NCI-H1694 (cell line): ENCODE results near the gene CORO2B.

ENCODE experiments used
- DNase-seq: peaks from one replicate; lab custom pipeline; 2025; lab: John Stamatoyannopoulos, UW

CORO2B gene

GRCh38 chr15:68699881-68700454 lies 121.2 kb downstream of the CORO2B start:
- no peak for DNase-seq

- DNase-seq, result peak; percentile 83
These were observed 121.8 kb downstream of the CORO2B start for GRCh38 chr15:68700455-68701123.

GRCh38 chr15:68701886-68702285 lies 123.1 kb downstream of the CORO2B start:
- DNase-seq, result no peak

GRCh38 chr15:68704496-68705021 lies 125.8 kb downstream of the CORO2B start:
- no peak for DNase-seq

GRCh38 chr15:68706256-68706655 lies 127.5 kb downstream of the CORO2B start:
- no peak for DNase-seq

GRCh38 chr15:68706931-68707330 lies 128.1 kb downstream of the CORO2B start:
- no peak for DNase-seq

GRCh38 chr15:68707386-68707785 lies 128.6 kb downstream of the CORO2B start:
- DNase-seq, result no peak

GRCh38 chr15:68709876-68710275 lies 131.1 kb downstream of the CORO2B start:
- DNase-seq, result no peak

- no peak for DNase-seq
These were observed 131.7 kb downstream of the CORO2B start for GRCh38 chr15:68710536-68710935.

- DNase-seq, result no peak
These were observed 132.6 kb downstream of the CORO2B start for GRCh38 chr15:68711406-68711805.

- DNase-seq, result no peak
These were observed 134.1 kb downstream of the CORO2B start for GRCh38 chr15:68712886-68713285.

GRCh38 chr15:68713874-68714273 lies 135.1 kb downstream of the CORO2B start:
- no peak for DNase-seq

GRCh38 chr15:68715111-68715510 lies 136.3 kb downstream of the CORO2B start:
- DNase-seq, result no peak

- no peak for DNase-seq
These were observed 139.2 kb downstream of the CORO2B start for GRCh38 chr15:68717951-68718350.

- no peak for DNase-seq
These were observed 139.7 kb downstream of the CORO2B start for GRCh38 chr15:68718468-68718867.

- DNase-seq, result no peak
These were observed 140.3 kb downstream of the CORO2B start for GRCh38 chr15:68719051-68719450.

- no peak for DNase-seq
These were observed 140.9 kb downstream of the CORO2B start for GRCh38 chr15:68719672-68720071.

- DNase-seq, result no peak
These were observed 143.1 kb downstream of the CORO2B start for GRCh38 chr15:68721886-68722285.

- DNase-seq, result no peak
These were observed 146.9 kb downstream of the CORO2B start for GRCh38 chr15:68725736-68726135.

- no peak for DNase-seq
These were observed 147.5 kb downstream of the CORO2B start for GRCh38 chr15:68726246-68726645.

- DNase-seq, result no peak
These were observed 151.1 kb downstream of the CORO2B start for GRCh38 chr15:68729789-68730411.

- peak; percentile 65 for DNase-seq
These were observed 151.7 kb downstream of the CORO2B start for GRCh38 chr15:68730471-68730919.
